NCI-H510A treated with DMSO at 0.1 percent for 48 hours (cell line): ENCODE data around the gene CTTN.

Experiments
- DNase-seq: peaks from one replicate; lab custom pipeline; 2025; lab: John Stamatoyannopoulos, UW

CTTN gene

GRCh38 chr11:70397983-70398833, at the start of gene CTTN:
Gene CTTN (plus strand): TSS chr11:70398529. CDS start chr11:70407298, 8,769 bp downstream.
- DNase-seq: peak; percentile 81

GRCh38 chr11:70348608-70349007, 49.7 kb upstream of the CTTN start:
- no peak for DNase-seq

- DNase-seq: no peak
These were observed 46.7 kb upstream of the CTTN start for GRCh38 chr11:70351646-70352045.

GRCh38 chr11:70352100-70352499, 46.2 kb upstream of the CTTN start:
- no peak for DNase-seq

- DNase-seq: no peak
These were observed 45.7 kb upstream of the CTTN start for GRCh38 chr11:70352601-70353000.

- DNase-seq: no peak
These were observed 45.0 kb upstream of the CTTN start for GRCh38 chr11:70353329-70353728.

GRCh38 chr11:70353900-70354568, 44.3 kb upstream of the CTTN start:
- DNase-seq: no peak

GRCh38 chr11:70354629-70355028, 43.7 kb upstream of the CTTN start:
- no peak for DNase-seq

- no peak for DNase-seq
These were observed 39.6 kb upstream of the CTTN start for GRCh38 chr11:70358753-70359152.

- no peak for DNase-seq
These were observed 38.7 kb upstream of the CTTN start for GRCh38 chr11:70359451-70360205.

GRCh38 chr11:70360211-70360610, 38.1 kb upstream of the CTTN start:
- DNase-seq: no peak

GRCh38 chr11:70364178-70364577, 34.2 kb upstream of the CTTN start:
- no peak for DNase-seq

- no peak for DNase-seq
These were observed 33.4 kb upstream of the CTTN start for GRCh38 chr11:70364745-70365543.

GRCh38 chr11:70365544-70365927, 32.8 kb upstream of the CTTN start:
- DNase-seq: no peak

- peak; percentile 78 for DNase-seq
These were observed 31.3 kb upstream of the CTTN start for GRCh38 chr11:70367071-70367470.

- DNase-seq: no peak
These were observed 29.4 kb upstream of the CTTN start for GRCh38 chr11:70368961-70369360.

GRCh38 chr11:70371241-70371640, 27.1 kb upstream of the CTTN start:
- DNase-seq: no peak

GRCh38 chr11:70372076-70372475, 26.3 kb upstream of the CTTN start:
- no peak for DNase-seq

- no peak for DNase-seq
These were observed 21.7 kb upstream of the CTTN start for GRCh38 chr11:70376621-70377020.

- DNase-seq: no peak
These were observed 20.7 kb upstream of the CTTN start for GRCh38 chr11:70377645-70378044.

GRCh38 chr11:70378506-70379134, 19.7 kb upstream of the CTTN start:
- DNase-seq: no peak
